HG03064 (cell line): Measurements from ENCODE around the gene CSF1R.
"Not testable (repeated sequence)": the region's sequence is repeated elsewhere in the genome, so short reads cannot be mapped to it uniquely, and the experiment has no call there.

Experiments used
- ATAC-seq: cut with Tn5 transposase; IDR thresholded peaks from one replicate; pipeline ENCODE4 v1.9.1; 2021; ENCODE audit warnings: low read depth; ENCODE audit not compliant: unreplicated experiment

CSF1R gene

GRCh38 chr5:150034662-150035061 is 51.7 kb downstream of the CSF1R start:
- no peak for ATAC-seq

GRCh38 chr5:150033334-150033733 is 53.0 kb downstream of the CSF1R start:
- no peak for ATAC-seq

- ATAC-seq, result not testable (repeated sequence)
Observed at GRCh38 chr5:150028047-150028446, 58.3 kb downstream of the CSF1R start.

GRCh38 chr5:150026682-150027172 is 59.6 kb downstream of the CSF1R start:
- ATAC-seq, result no peak

- no peak for ATAC-seq
Observed at GRCh38 chr5:150024346-150024984, 61.9 kb downstream of the CSF1R start.

GRCh38 chr5:150023136-150023535 is 63.2 kb downstream of the CSF1R start:
- ATAC-seq, result no peak

- ATAC-seq, result no peak
Observed at GRCh38 chr5:150022681-150023080, 63.7 kb downstream of the CSF1R start.

- ATAC-seq, result no peak
Observed at GRCh38 chr5:150022158-150022531, 64.2 kb downstream of the CSF1R start.

- no peak for ATAC-seq
Observed at GRCh38 chr5:150021491-150022157, 64.7 kb downstream of the CSF1R start.

GRCh38 chr5:150020249-150020648 is 66.1 kb downstream of the CSF1R start:
- ATAC-seq, result no peak

GRCh38 chr5:150017226-150018005 is 68.9 kb downstream of the CSF1R start:
- ATAC-seq, result no peak

GRCh38 chr5:150016537-150016936 is 69.8 kb downstream of the CSF1R start:
- ATAC-seq, result no peak

GRCh38 chr5:150015415-150015814 is 70.9 kb downstream of the CSF1R start:
- no peak for ATAC-seq

- ATAC-seq, result no peak
Observed at GRCh38 chr5:150014456-150014855, 71.9 kb downstream of the CSF1R start.

- ATAC-seq, result no peak
Observed at GRCh38 chr5:150013931-150014330, 72.4 kb downstream of the CSF1R start.

- ATAC-seq, result no peak
Observed at GRCh38 chr5:150009671-150010387, 76.5 kb downstream of the CSF1R start.

- no peak for ATAC-seq
Observed at GRCh38 chr5:150007050-150007449, 79.3 kb downstream of the CSF1R start.

- no peak for ATAC-seq
Observed at GRCh38 chr5:150006318-150006717, 80.0 kb downstream of the CSF1R start.
